GM12878 (cell line): ENCODE measurements around the gene MSX2. TPM values are rescaled to one million over a fixed set of nuclear protein-coding genes. Genes with fewer than 3 reads are reported as not detected.

Experiments
- ATAC-seq: fragments of 200-7000 bp; cut with Tn5 transposase; 3 replicates; pipeline ENCODE4 v1.9.1; 2020; ENCODE audit warnings: mild to moderate bottlenecking, moderate library complexity
- BruUV-seq: library from RNA; stranded (reverse); fragments of 400-500 nt; replicated peaks from 2 replicates; lab custom pipeline; 2021; lab: Mats Ljungman, UMichigan
- CTCF ChIA-PET: fragments of 300-600 bp; sonication (Branson Sonifier 250); formaldehyde crosslinking; extraction: SDS; loops from one replicate; lab custom pipeline; 2021; ENCODE audit warnings: inconsistent platforms; lab: Yijun Ruan, JAX
- POLR2A ChIA-PET: fragments of 350-600 bp; formaldehyde crosslinking; extraction: SDS; loops from one replicate; lab custom pipeline; 2021; ENCODE audit warnings: inconsistent platforms; lab: Charles Lee
- RAD21 ChIA-PET: fragments of 300-600 bp; sonication (Branson Sonifier 250); formaldehyde crosslinking; loops from one replicate; lab custom pipeline; 2023; ENCODE audit warnings: antibody characterized with exemption; ENCODE audit not compliant: unreplicated experiment; lab: Charles Lee
- SMC1A ChIA-PET: fragments of 300-600 bp; sonication (Branson Sonifier 250); formaldehyde crosslinking; loops from one replicate; lab custom pipeline; 2023; ENCODE audit not compliant: unreplicated experiment, uncharacterized antibody; lab: Charles Lee
- DNase-seq: peaks from one replicate; pipeline ENCODE4 v3.0.0-alpha.2; 2011; ENCODE audit warnings: low read depth, low spot score
- FAIRE-seq: peaks from 3 replicates; lab custom pipeline; 2011; peaks lifted over from hg19 to GRCh38; lab: Jason Lieb, UNC
- H2AFZ ChIP-seq: 2 replicates; pipeline ENCODE4 v1.6.0; 2011; ENCODE audit warnings: low read depth, low read length, control low read depth; ENCODE audit not compliant: control insufficient read depth
- H3K27ac ChIP-seq: 2 replicates; pipeline ENCODE4 v1.5.1; 2011; ENCODE audit warnings: control low read depth; ENCODE audit not compliant: control insufficient read depth, insufficient read depth
- H3K27me3 ChIP-seq, 2 experiments: replicated peaks in 1 of 2; 2 replicates each; pipeline versions ENCODE4 v1.6.0 to v1.6.1; 2011; ENCODE audit warnings: low read length in 1 of 2; ENCODE audit not compliant: control insufficient read depth in 2 of 2, insufficient read depth in 2 of 2
- H3K36me3 ChIP-seq, 2 experiments: 2 replicates each; pipeline ENCODE4 v1.5.1; 2011; ENCODE audit warnings: low read length in 1 of 2; ENCODE audit not compliant: control insufficient read depth in 2 of 2, insufficient read depth in 2 of 2
- H3K4me1 ChIP-seq: 2 replicates; pipeline ENCODE4 v1.6.1; 2011; ENCODE audit warnings: mild to moderate bottlenecking, low read length, moderate library complexity, mixed read lengths; ENCODE audit not compliant: control insufficient read depth, insufficient read depth
- H3K4me2 ChIP-seq: 2 replicates; pipeline ENCODE4 v1.6.0; 2011; ENCODE audit warnings: control low read depth; ENCODE audit not compliant: control insufficient read depth, insufficient read depth
- H3K4me3 ChIP-seq: fragments of 200-600 bp; sonication (generic); 2 replicates; pipeline ENCODE4 v1.5.1; 2016
- H3K79me2 ChIP-seq: 2 replicates; pipeline ENCODE4 v1.6.0; 2011; ENCODE audit warnings: low read length; ENCODE audit not compliant: control insufficient read depth, insufficient read depth
- H3K9ac ChIP-seq: 2 replicates; pipeline ENCODE4 v1.8.0; 2011; ENCODE audit warnings: low read length, control low read depth, mixed read lengths; ENCODE audit not compliant: control insufficient read depth, insufficient read depth
- H3K9me3 ChIP-seq: replicated peaks from 3 replicates; pipeline ENCODE4 v1.5.1; 2011; ENCODE audit warnings: mild to moderate bottlenecking, low read length; ENCODE audit not compliant: control insufficient read depth, insufficient read depth
- H4K20me1 ChIP-seq: 2 replicates; pipeline ENCODE4 v1.6.0; 2011; ENCODE audit not compliant: control insufficient read depth, insufficient read depth
- BRCA1 ChIP-seq: IDR thresholded peaks from 2 replicates; pipeline ENCODE4 v1.6.1; 2011; ENCODE audit warnings: low read depth, low read length, improper control_type of control experiment
- CBX3 ChIP-seq: fragments of 200-600 bp; sonication (generic); IDR thresholded peaks from 2 replicates; pipeline ENCODE4 v1.6.1; 2016; ENCODE audit warnings: low read depth, borderline replicate concordance
- CHD1 ChIP-seq: IDR thresholded peaks from 2 replicates; pipeline ENCODE4 v1.6.1; 2012; ENCODE audit warnings: low read depth, low read length, improper control_type of control experiment
- ELK1 ChIP-seq: IDR thresholded peaks from 2 replicates; pipeline ENCODE4 v1.6.1; 2012; ENCODE audit warnings: low read depth, low read length, improper control_type of control experiment
- FOS ChIP-seq: IDR thresholded peaks from 3 replicates; pipeline ENCODE4 v1.6.1; 2011; ENCODE audit warnings: borderline replicate concordance; ENCODE audit not compliant: insufficient read length; ENCODE audit errors: extremely low read depth
- IRF5 ChIP-seq: fragments of 450-650 bp; IDR thresholded peaks from 2 replicates; pipeline ENCODE4 v1.6.1; 2017; ENCODE audit warnings: borderline replicate concordance
- STAT1 ChIP-seq: fragments of 450-650 bp; conservative IDR thresholded peaks from 2 replicates; pipeline ENCODE4 v1.6.1; 2014; ENCODE audit warnings: antibody characterized with exemption, mild to moderate bottlenecking
- ZSCAN29 ChIP-seq: fragments of 450-650 bp; IDR thresholded peaks from 2 replicates; pipeline ENCODE4 v1.6.1; 2017; ENCODE audit warnings: mild to moderate bottlenecking, moderate library complexity
- WGBS: methylation state at CpG from one replicate; pipeline ENCODE4 v1.1.6; 2016; ENCODE audit warnings: low lambda C conversion rate; ENCODE audit not compliant: insufficient replicate concordance, insufficient coverage; ENCODE audit errors: missing lambda C conversion rate; 5-methylcytosine and 5-hydroxymethylcytosine counted together
- in situ Hi-C: fragments of 300-500 bp; cut with MboI; formaldehyde crosslinking; loops from 9 replicates; pipeline ENCODE4 v1.14.3; 2018; ENCODE audit warnings: mixed read lengths
- intact Hi-C: fragments of 100-400 bp; cut with micrococcal nuclease; formaldehyde crosslinking; loops from one replicate; pipeline ENCODE4 v1.14.2; 2022; ENCODE audit not compliant: unreplicated experiment
- polyA plus RNA-seq, 11 experiments: library from polyadenylated mRNA; depleted of rRNA in 4 of 11; unstranded in 6 of 11; stranded (reverse) in 5 of 11; fragments of >200 nt; fragmentation: Nextera tagmentation in 4 of 11; fragmentation: Illumina TruSeq in 1 of 11; extraction: Ambion mirVana in 4 of 11; extraction: Trizol in 1 of 11; gene quantifications; 1 replicate in 1 of 11; 2 replicates in 10 of 11; pipeline versions ENCODE4 v1.2.1 to v1.2.3, GENCODE V29; 2011 to 2016; ENCODE audit warnings: inconsistent platforms in 2 of 11, missing spikeins in 2 of 11, low read depth in 1 of 11
- total RNA-seq, 4 experiments: library from RNA; depleted of rRNA in 3 of 4; stranded (reverse); fragments of >200 nt in 3 of 4; fragmentation: Illumina TruSeq in 1 of 4; extraction: Trizol in 1 of 4; gene quantifications; 2 replicates each; pipeline versions ENCODE4 v1.2.1 to v1.2.3, GENCODE V29; 2013 to 2021

MSX2 gene
- total and polyA plus RNA-seq, 10 of the 15 experiments (the other 5 are each of a cell fraction or from before 2014, with no cell fraction given), result not detected

GRCh38 chr5:174773371-174773770, 49.0 kb downstream of the MSX2 start (continued):
- TF ChIP-seq BRCA1, result no peak
- no peak for TF ChIP-seq CBX3
- no peak for TF ChIP-seq ZSCAN29

- 0% methylated on average over 3 of the region's 3 CpGs for WGBS
- FAIRE-seq (no peak), DNase-seq (no peak)
- no peaks in the 10 kb centered on the region for H3K79me2 ChIP-seq
- no peak overlapping the region for H3K4me3 ChIP-seq
- H3K4me1 ChIP-seq, result no peaks in the 10 kb centered on the region
- H3K27ac ChIP-seq, result no peak overlapping the region
- in situ Hi-C loops (no loop called here), intact Hi-C loops (no loop called here)
- CTCF ChIA-PET, result interaction anchor here (0.6 to 1.1 kb wide), 2 partner anchors 19 to 1108 kb away, joined by 3 read pairs; no protein-coding TSS in a partner anchor
- BruUV-seq, result no TSS peak
- H3K4me2 ChIP-seq, result no peak overlapping the region
- TF ChIP-seq FOS (no peak), IRF5 (no peak), STAT1 (no peak), ELK1 (no peak), CHD1 (no peak)
- TF ChIP-seq, all 136 proteins: peak for 0
- H3K27me3 ChIP-seq, result no peaks in the 10 kb centered on the region
- no peak overlapping the region for H3K9ac ChIP-seq
- no peak for ATAC-seq
- H2AFZ ChIP-seq, result no peak overlapping the region
- SMC1A ChIA-PET, result interaction anchor here (1.3 kb wide), 1 partner anchor 20 kb away, joined by 3 read pairs; no protein-coding TSS in a partner anchor
- H4K20me1 ChIP-seq, result no peaks in the 10 kb centered on the region
- H3K36me3 ChIP-seq, result no peaks in the 10 kb centered on the region
- POLR2A ChIA-PET, result no interaction called here
- RAD21 ChIA-PET, result no interaction called here
- H3K9me3 ChIP-seq, result no peaks in the 10 kb centered on the region
These were observed 50.7 kb downstream of the MSX2 start for GRCh38 chr5:174775081-174775480.
